Stomach (tissue), 9 donors: ENCODE results near the gene SYT12. TPM values are rescaled to one million over a fixed set of nuclear protein-coding genes. Genes with fewer than 3 reads are reported as not detected.

Experiments
- DNase-seq, 2 donors: peaks; one replicate each; pipeline versions ENCODE4 v3.0.0 to v3.0.0-alpha.2; 2013 to 2019
- H3K27ac ChIP-seq, 5 donors: fragments of 200-600 bp in 4 of 5; sonication (generic) in 4 of 5; one replicate each; pipeline ENCODE4 v1.5.1; 2013 to 2019; ENCODE audit warnings: mild to moderate bottlenecking in 1 of 5, moderate library complexity in 1 of 5
- H3K27me3 ChIP-seq, 3 donors: fragments of 200-600 bp; sonication (generic); one replicate each; pipeline ENCODE4 v1.5.1; 2017 to 2019; ENCODE audit warnings: mixed run types in 1 of 3
- H3K36me3 ChIP-seq, 4 donors: fragments of 200-600 bp; sonication (generic); 1 replicate in 3 of 4; 2 replicates in 1 of 4; pipeline ENCODE4 v1.5.1; 2016 to 2019
- H3K4me1 ChIP-seq, 4 donors: fragments of 200-600 bp; sonication (generic); one replicate each; pipeline ENCODE4 v1.5.1; 2016 to 2019
- H3K4me3 ChIP-seq, 4 donors: fragments of 200-600 bp; sonication (generic) in 3 of 4; one replicate each; pipeline ENCODE4 v1.5.1; 2016 to 2019; ENCODE audit warnings: mild to moderate bottlenecking in 1 of 4
- H3K9me3 ChIP-seq, 4 donors: fragments of 200-600 bp; sonication (generic); one replicate each; pipeline ENCODE4 v1.5.1; 2016 to 2019
- CTCF ChIP-seq, 7 experiments: fragments of 450-650 bp in 4 of 7; fragments of 200-600 bp in 3 of 7; sonication (generic) in 3 of 7; IDR thresholded peaks; one replicate each; pipeline ENCODE4 v1.5.1; 2016 to 2019; ENCODE audit warnings: antibody characterized with exemption in 7 of 7, control low read depth in 2 of 7, mild to moderate bottlenecking in 1 of 7
- EP300 ChIP-seq: sonication (generic); formaldehyde crosslinking; IDR thresholded peaks from one replicate; pipeline ENCODE4 v1.6.1; 2017; ENCODE audit warnings: antibody characterized with exemption
- POLR2A ChIP-seq, 4 donors: fragments of 450-650 bp; IDR thresholded peaks; one replicate each; pipeline ENCODE4 v1.6.1; 2016; ENCODE audit warnings: antibody characterized with exemption in 4 of 4, control low read depth in 2 of 4, mild to moderate bottlenecking in 1 of 4, moderate library complexity in 1 of 4
- POLR2AphosphoS5 ChIP-seq, 3 donors: sonication (generic); formaldehyde crosslinking; IDR thresholded peaks; one replicate each; pipeline ENCODE4 v1.6.1; 2016; ENCODE audit warnings: antibody characterized with exemption in 3 of 3
- WGBS, 5 donors: extraction: QIAGEN DNeasy Blood & Tissue Kit in 3 of 5; methylation state at CpG; one replicate each; pipeline versions ENCODE4 v1.1.5 to v1.1.7; 2013 to 2018; 5-methylcytosine and 5-hydroxymethylcytosine counted together
- intact Hi-C: fragments of 100-400 bp; cut with DNase I; formaldehyde crosslinking; loops from one replicate; pipeline ENCODE4 v1.15.1; 2023; ENCODE audit warnings: low total_unique reads
- polyA plus RNA-seq, 3 donors: library from polyadenylated mRNA; stranded (reverse); fragments of 200-250 nt; gene quantifications; one replicate each; pipeline ENCODE4 v1.2.3, GENCODE V29; 2013
- total RNA-seq, 5 donors: library from RNA; depleted of rRNA; stranded (reverse); fragments of >200 nt; gene quantifications; one replicate each; pipeline versions ENCODE4 v1.1.0 to v1.2.3, GENCODE V29; 2014 to 2016
- donor health status: healthy with polysubstance abuse.
- donor health status: Bipolar disorder and iron deficiency.
- donor health status: healthy.

SYT12 gene
- total and polyA plus RNA-seq, 8 donors, result 0.31 to 1.1 (median 0.45) TPM; not detected in 5

DNA sequence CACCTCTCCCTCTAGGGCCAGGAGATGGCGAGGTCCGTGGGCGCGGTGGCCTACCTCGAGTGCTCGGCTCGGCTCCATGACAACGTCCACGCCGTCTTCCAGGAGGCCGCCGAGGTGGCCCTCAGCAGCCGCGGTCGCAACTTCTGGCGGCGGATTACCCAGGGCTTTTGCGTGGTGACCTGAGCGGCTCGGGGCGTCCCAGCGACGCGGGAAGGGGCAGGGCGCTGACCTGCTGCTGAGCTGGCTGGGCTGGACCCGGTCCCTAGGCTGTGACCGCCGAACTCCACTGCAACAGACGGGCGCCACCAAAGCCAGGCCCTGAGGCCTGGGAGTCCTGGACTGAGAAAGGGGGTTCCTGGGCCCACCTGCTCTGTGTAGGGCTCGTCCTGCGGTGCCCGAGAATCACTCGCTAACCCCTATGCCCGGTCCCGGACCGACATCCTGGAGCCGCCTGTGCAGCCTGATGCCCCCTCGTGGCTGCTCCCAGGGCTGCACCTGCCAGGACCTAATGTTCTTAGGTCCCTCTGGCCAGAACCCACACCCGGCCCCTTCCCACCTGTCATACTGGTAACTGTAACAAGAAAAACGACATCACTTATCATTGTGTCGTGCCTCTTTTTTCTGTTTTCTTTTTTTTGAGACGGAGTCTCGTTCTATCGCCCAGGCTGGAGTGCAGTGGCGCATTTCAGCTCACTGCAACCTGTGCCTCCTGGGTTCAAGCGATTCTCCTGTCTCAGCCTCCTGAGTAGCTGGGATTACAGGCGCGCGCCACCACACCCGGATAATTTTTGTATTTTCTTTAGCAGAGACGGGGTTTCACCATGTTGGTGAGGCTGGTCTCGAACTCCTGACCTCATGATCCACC lies 48.7 kb downstream of the SYT12 start:
- Histone ChIP-seq H3K36me3 (peaks cover 0 to 11% (median 0%) of the 10 kb centered on the region in 4 donors), H3K4me3 (peak overlapping the region; percentile 31 to 42 (median 36)), H3K4me1 (peaks cover 0 to 11% (median 6%) of the 10 kb centered on the region in 4 donors), H3K9me3 (no peaks in the 10 kb centered on the region), H3K27ac (no peak overlapping the region), H3K27me3 (no peaks in the 10 kb centered on the region)
- 39 to 57% (median 52%) methylated on average over 33 to 53 of the region's 53 CpGs for WGBS, 5 donors
- peak; percentile 88 to 91 for DNase-seq
- TF ChIP-seq CTCF (IDR thresholded peaks at IDR 0.05) (peak in 5 of 7 experiments; percentile 81 to 92 (median 87)), POLR2AphosphoS5 (IDR thresholded peaks at IDR 0.05) (no peak)
- intact Hi-C loops, result no loop called here

DNA sequence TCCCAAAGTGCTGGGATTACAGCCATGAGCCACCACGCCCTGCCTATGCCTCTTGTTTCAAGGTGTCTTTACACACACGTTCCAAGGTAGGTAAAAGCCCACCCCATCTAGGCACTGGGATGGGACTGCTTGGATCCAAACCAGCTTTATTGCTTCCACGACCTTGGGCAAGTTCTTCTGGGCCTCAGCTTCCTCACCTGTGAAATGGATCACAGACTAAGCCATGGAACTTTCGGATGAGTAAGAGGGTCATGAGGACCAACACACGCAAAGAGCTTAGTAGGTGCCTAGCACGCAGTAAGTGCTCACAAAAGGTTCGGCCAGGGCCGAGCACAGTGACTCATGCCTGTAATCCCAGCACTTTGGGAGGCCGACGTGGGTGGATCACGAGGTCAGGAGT lies 49.4 kb downstream of the SYT12 start:
- intact Hi-C loops, result no loop called here
- 83 to 91% (median 87%) methylated on average over 11 of the region's 11 CpGs for WGBS, 5 donors

DNA sequence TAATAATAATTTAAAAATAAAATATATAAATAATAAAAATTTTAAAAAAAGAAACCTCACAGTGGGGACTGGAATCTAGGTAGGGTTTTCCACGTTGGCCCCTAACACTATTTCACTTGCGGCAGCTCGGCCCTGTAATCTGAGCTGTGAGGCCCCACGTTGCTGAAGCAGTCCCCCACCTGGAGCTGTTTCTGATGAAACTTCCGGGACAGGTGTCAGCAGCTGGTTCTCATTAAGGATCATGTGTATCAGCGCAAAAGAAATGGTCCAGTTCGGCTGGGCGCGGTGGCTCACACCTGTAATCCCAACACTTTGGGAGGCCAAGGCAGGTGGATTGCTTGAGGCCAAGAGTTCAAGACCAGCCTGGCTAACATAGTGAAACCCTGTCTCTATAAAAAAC lies 51.0 kb downstream of the SYT12 start:
- Histone ChIP-seq H3K27ac (no peak overlapping the region), H3K27me3 (peaks cover 0 to 16% (median 0%) of the 10 kb centered on the region in 3 donors), H3K4me1 (peaks cover 0 to 22% (median 8%) of the 10 kb centered on the region in 4 donors), H3K4me3 (no peak overlapping the region), H3K9me3 (no peaks in the 10 kb centered on the region), H3K36me3 (peaks cover 0 to 6% (median 0%) of the 10 kb centered on the region in 4 donors)
- intact Hi-C loops, result no loop called here
- DNase-seq, result no peak
- 81 to 91% (median 89%) methylated on average over 9 of the region's 9 CpGs for WGBS, 5 donors
- TF ChIP-seq POLR2AphosphoS5 (IDR thresholded peaks at IDR 0.05) (no peak), CTCF (IDR thresholded peaks at IDR 0.05) (no peak), EP300 (no peak), POLR2A (IDR thresholded peaks at IDR 0.05) (no peak)

More for the DNA sequence above, 49.4 kb downstream of the SYT12 start:
- Histone ChIP-seq H3K9me3 (no peaks in the 10 kb centered on the region), H3K36me3 (peaks cover 0 to 8% (median 0%) of the 10 kb centered on the region in 4 donors), H3K4me1 (peaks cover 0 to 11% (median 6%) of the 10 kb centered on the region in 4 donors), H3K27me3 (peaks cover 0 to 2% (median 0%) of the 10 kb centered on the region in 3 donors), H3K27ac (no peak overlapping the region), H3K4me3 (no peak overlapping the region)
- no peak for DNase-seq
- TF ChIP-seq CTCF (IDR thresholded peaks at IDR 0.05) (no peak), EP300 (no peak), POLR2A (IDR thresholded peaks at IDR 0.05) (no peak), POLR2AphosphoS5 (IDR thresholded peaks at IDR 0.05) (no peak)

DNA sequence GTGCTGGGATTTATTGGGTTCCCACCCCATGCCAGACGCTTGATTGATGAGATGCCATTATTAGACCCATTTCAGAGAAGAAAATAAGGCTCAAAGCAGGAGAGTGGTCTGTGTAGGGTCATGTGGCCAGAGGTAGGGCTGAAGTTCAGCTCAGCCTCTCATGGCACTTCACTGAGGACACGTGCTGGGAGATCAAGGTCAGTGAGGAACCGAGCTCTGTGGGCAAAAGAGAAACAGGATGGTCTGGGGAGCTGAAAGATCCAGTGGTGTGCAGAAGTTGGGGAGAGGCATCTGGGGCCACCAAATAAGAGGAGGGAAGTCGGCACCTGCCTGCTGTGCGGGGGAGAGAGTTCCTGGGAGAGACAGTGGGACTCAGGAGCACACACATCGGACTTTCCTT lies 53.3 kb downstream of the SYT12 start:
- Histone ChIP-seq H3K27me3 (peaks cover 0 to 16% (median 0%) of the 10 kb centered on the region in 3 donors), H3K36me3 (peaks cover 0 to 6% (median 0%) of the 10 kb centered on the region in 4 donors), H3K9me3 (no peaks in the 10 kb centered on the region), H3K4me3 (no peak overlapping the region), H3K27ac (no peak overlapping the region), H3K4me1 (peaks cover 0 to 21% (median 7%) of the 10 kb centered on the region in 4 donors)
- 84 to 96% (median 86%) methylated on average over 6 of the region's 6 CpGs for WGBS, 5 donors
- intact Hi-C loops, result no loop called here
- TF ChIP-seq POLR2AphosphoS5 (IDR thresholded peaks at IDR 0.05) (no peak), POLR2A (IDR thresholded peaks at IDR 0.05) (no peak), EP300 (no peak), CTCF (IDR thresholded peaks at IDR 0.05) (no peak)
- DNase-seq, result no peak
